Measurements from ENCODE around the gene DNAAF3.

DNA sequence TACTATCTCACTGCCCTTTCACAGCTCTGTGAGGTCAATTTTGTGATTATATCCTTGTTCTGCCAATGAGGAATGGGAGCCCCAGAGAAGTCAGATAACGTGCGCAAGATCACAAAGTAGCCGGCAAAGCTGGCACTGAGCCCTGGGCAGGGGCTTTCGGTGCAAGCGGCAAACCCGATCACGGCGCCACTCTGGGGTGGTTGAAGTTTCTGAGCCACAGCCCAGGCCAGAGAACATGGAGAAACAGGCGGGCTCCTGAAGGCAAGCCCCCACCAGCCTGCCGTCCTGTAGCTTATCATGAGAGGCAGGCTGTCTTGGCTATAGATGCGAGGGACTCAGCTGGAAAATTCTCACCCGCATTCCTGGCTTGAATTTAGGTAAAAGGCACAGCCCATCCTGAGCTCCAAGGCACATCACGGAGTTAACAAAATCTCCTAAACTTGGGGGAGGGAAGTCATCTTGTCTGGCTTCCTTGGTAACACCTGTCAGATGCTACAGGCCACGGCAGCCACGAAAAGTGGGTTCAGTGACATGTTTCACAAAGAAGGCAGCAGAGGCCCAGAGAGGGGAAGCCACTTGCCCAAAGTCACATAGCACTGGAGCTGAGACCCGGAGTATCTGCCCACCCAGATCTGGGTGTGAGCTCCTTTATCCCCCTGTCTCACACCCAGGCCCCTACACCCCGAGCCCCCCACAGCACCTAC is 29.9 kb downstream of the DNAAF3 start:
- TF ChIP-seq, protein P1, sequence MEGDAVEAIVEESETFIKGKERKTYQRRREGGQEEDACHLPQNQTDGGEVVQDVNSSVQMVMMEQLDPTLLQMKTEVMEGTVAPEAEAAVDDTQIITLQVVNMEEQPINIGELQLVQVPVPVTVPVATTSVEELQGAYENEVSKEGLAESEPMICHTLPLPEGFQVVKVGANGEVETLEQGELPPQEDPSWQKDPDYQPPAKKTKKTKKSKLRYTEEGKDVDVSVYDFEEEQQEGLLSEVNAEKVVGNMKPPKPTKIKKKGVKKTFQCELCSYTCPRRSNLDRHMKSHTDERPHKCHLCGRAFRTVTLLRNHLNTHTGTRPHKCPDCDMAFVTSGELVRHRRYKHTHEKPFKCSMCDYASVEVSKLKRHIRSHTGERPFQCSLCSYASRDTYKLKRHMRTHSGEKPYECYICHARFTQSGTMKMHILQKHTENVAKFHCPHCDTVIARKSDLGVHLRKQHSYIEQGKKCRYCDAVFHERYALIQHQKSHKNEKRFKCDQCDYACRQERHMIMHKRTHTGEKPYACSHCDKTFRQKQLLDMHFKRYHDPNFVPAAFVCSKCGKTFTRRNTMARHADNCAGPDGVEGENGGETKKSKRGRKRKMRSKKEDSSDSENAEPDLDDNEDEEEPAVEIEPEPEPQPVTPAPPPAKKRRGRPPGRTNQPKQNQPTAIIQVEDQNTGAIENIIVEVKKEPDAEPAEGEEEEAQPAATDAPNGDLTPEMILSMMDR (IDR thresholded peaks at IDR 0.05): no peak
- no peak for TF ChIP-seq POLR2A (IDR thresholded peaks at IDR 0.05)
